Activated CD8-positive, alpha-beta T cell treated with anti-CD3 and anti-CD28 coated beads for 36 hours (primary cell): ENCODE results near the gene NAA80. TPM values are rescaled to one million over a fixed set of nuclear protein-coding genes. Genes with fewer than 3 reads are reported as not detected.

Source experiments
- ATAC-seq: fragments of 200-7000 bp; cut with Tn5 transposase; one replicate; pipeline ENCODE4 v1.10.0; 2021; ENCODE audit warnings: mild to moderate bottlenecking, moderate library complexity
- CTCF ChIA-PET: fragments of 350-600 bp; sonication (Branson Sonifier 250); formaldehyde crosslinking; loops from one replicate; lab custom pipeline; 2021; ENCODE audit warnings: antibody characterized with exemption; lab: Charles Lee
- POLR2A ChIA-PET: fragments of 350-600 bp; sonication (Branson Sonifier 250); formaldehyde crosslinking; loops from one replicate; lab custom pipeline; 2021; ENCODE audit warnings: antibody characterized with exemption; lab: Charles Lee
- DNase-seq: peaks from one replicate; pipeline ENCODE4 v3.0.0-alpha.2; 2020
- H3K27ac Mint-ChIP-seq: one replicate; pipeline ENCODE4 v1.8.0; 2021; ENCODE audit warnings: mild to moderate bottlenecking, mixed read lengths
- H3K27me3 Mint-ChIP-seq: one replicate; pipeline ENCODE4 v1.8.0; 2021; ENCODE audit warnings: mixed read lengths
- H3K36me3 Mint-ChIP-seq: one replicate; pipeline ENCODE4 v1.8.0; 2021; ENCODE audit warnings: low read depth, mixed read lengths
- H3K4me1 Mint-ChIP-seq: one replicate; pipeline ENCODE4 v1.8.0; 2021; ENCODE audit warnings: low read depth, mixed read lengths
- H3K4me3 Mint-ChIP-seq: one replicate; pipeline ENCODE4 v1.8.0; 2021; ENCODE audit warnings: mild to moderate bottlenecking, moderate library complexity, mixed read lengths
- H3K9me3 Mint-ChIP-seq: one replicate; pipeline ENCODE4 v1.8.0; 2021; ENCODE audit warnings: mixed read lengths
- CTCF ChIP-seq: fragments of 200-600 bp; IDR thresholded peaks from one replicate; pipeline ENCODE4 v1.8.0; 2022; ENCODE audit warnings: antibody characterized with exemption, mild to moderate bottlenecking
- intact Hi-C: fragments of 100-400 bp; cut with micrococcal nuclease; formaldehyde crosslinking; loops from one replicate; pipeline ENCODE4 v1.10.0; 2022
- total RNA-seq, 2 experiments: library from RNA; stranded (reverse); gene quantifications; one replicate each; pipeline ENCODE4 v1.2.3, GENCODE V29; 2021

NAA80 gene
- total RNA-seq, 2 experiments from 2014 or later, result 23.2 to 23.4 TPM

DNA sequence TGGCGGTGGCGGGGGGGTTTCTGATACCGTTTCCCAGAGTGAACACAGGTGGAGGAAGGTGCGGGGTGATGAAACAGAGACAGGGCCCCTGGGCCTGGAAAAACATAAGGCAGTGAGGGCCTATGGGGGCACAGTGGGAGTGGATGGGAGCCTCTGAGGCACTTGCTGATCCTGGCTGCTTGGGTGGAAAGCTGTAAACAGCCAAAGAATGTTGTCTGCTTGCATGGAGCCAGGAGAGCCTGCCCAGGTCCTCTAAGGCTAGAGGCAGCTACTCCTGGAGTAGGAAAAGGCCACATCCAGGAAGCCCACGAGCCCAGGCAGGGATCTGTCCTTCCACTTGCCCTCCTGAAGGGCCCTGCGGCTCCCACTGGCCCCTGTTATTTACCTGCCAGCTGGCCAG lies 33.2 kb downstream of the NAA80 start:
- Mint-ChIP-seq H3K4me3 (no peak overlapping the region), H3K36me3 (no peaks in the 10 kb centered on the region), H3K4me1 (no peaks in the 10 kb centered on the region), H3K27ac (no peak overlapping the region), H3K27me3 (peaks cover 15% of the 10 kb centered on the region), H3K9me3 (no peaks in the 10 kb centered on the region)
- no peak for DNase-seq
- ChIA-PET CTCF (interaction anchor here (1.5 to 3.3 kb wide), 4 partner anchors 9 to 75 kb away, joined by 3 to 16 read pairs (median 9); partner anchors contain the start of gene GNAT1), POLR2A (interaction anchor here (2.4 to 3.3 kb wide), 2 partner anchors 19 to 39 kb away, joined by 9 to 10 read pairs; no protein-coding TSS in a partner anchor)
- TF ChIP-seq CTCF, result no peak
- ATAC-seq, result no peak
- intact Hi-C loops, result no loop called here

DNA sequence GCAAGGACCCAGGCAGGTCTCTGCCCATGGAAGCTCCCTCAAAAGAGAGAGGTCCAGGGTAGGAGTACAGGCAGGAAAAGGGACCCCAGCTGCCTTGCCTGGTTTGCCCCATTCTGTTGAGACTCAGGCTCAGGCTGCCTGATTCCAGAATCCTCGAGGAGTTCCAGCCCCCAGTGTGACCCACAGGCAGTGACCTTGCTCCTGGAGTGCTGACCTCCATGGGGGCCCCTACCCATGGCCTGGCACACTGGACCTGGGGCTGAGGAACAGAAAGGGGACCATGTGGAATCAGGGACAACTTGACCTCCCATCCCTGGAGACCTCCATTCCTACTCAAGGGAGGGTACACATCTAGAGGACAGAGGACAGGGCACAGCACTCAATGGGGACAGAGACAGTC lies 33.6 kb downstream of the NAA80 start:
- no peak overlapping the region for H3K4me3 Mint-ChIP-seq
- TF ChIP-seq CTCF, result no peak
- no peaks in the 10 kb centered on the region for H3K9me3 Mint-ChIP-seq
- no peak overlapping the region for H3K27ac Mint-ChIP-seq
- no peaks in the 10 kb centered on the region for H3K36me3 Mint-ChIP-seq
- POLR2A ChIA-PET, result interaction anchor here (1.3 to 3.3 kb wide), 3 partner anchors 9 to 38 kb away, joined by 4 to 10 read pairs (median 9); no protein-coding TSS in a partner anchor
- intact Hi-C loops, result no loop called here
- H3K4me1 Mint-ChIP-seq, result no peaks in the 10 kb centered on the region
- DNase-seq (no peak), ATAC-seq (no peak)
- CTCF ChIA-PET, result interaction anchor here (1.5 to 3.3 kb wide), 4 partner anchors 9 to 74 kb away, joined by 3 to 16 read pairs (median 9); partner anchors contain the start of gene GNAT1
- H3K27me3 Mint-ChIP-seq, result peaks cover 15% of the 10 kb centered on the region

DNA sequence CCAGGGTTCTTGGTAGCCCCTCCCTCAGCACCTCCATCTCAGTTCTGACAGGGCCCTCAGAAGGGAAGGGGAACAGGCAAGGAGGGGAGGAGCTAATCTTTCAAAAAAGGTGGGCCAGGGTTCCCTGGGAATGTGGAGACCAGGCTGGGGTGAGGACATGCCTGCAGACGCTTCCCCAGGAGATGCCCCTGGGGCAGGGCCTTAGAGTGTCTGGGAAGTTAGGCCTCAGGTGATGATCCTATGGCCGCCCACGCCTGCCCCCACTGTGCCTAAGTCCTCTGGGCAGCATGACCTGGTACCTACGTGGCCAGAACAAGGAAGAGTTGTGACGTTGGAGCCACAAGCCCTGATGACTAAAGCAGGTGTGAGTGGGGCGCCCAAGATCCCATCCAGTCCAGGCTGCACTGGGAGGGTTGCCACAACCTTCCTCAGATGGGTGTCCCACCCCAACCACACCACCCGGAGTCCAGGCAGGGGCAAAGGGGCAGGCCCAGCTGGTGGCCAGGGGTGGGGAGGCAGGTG lies 34.2 kb downstream of the NAA80 start:
- Mint-ChIP-seq H3K36me3 (no peaks in the 10 kb centered on the region), H3K27me3 (peaks cover 15% of the 10 kb centered on the region), H3K27ac (no peak overlapping the region), H3K4me1 (no peaks in the 10 kb centered on the region), H3K9me3 (no peaks in the 10 kb centered on the region), H3K4me3 (no peak overlapping the region)
- TF ChIP-seq CTCF, result no peak
- ATAC-seq (no peak), DNase-seq (no peak)
- ChIA-PET POLR2A (interaction anchor here (1.3 to 3.3 kb wide), 3 partner anchors 10 to 38 kb away, joined by 4 to 10 read pairs (median 9); no protein-coding TSS in a partner anchor), CTCF (interaction anchor here (1.9 to 11.8 kb wide), 3 partner anchors 10 to 74 kb away, joined by 6 to 97 read pairs (median 16); partner anchors contain the start of gene GNAT1)
- intact Hi-C loops, result no loop called here

GRCh38 chr3:50264383-50264963 lies 34.7 kb downstream of the NAA80 start:
- no peak overlapping the region for H3K4me3 Mint-ChIP-seq
- TF ChIP-seq CTCF, result no peak
- H3K27ac Mint-ChIP-seq, result no peak overlapping the region
- DNase-seq (no peak), ATAC-seq (no peak)
- peaks cover 4% of the 10 kb centered on the region for H3K4me1 Mint-ChIP-seq
- POLR2A ChIA-PET, result interaction anchor here (0.6 to 1.3 kb wide), 3 partner anchors 10 to 546 kb away, joined by 3 to 4 read pairs (median 3); no protein-coding TSS in a partner anchor
- CTCF ChIA-PET, result interaction anchor here (0.6 to 11.8 kb wide), 5 partner anchors 10 to 72 kb away, joined by 3 to 97 read pairs (median 6); no protein-coding TSS in a partner anchor
- intact Hi-C loops, result no loop called here
- no peaks in the 10 kb centered on the region for H3K9me3 Mint-ChIP-seq
- peaks cover 15% of the 10 kb centered on the region for H3K27me3 Mint-ChIP-seq
- H3K36me3 Mint-ChIP-seq, result no peaks in the 10 kb centered on the region
